ENCODE measurements around the gene TNS1. TPM values are rescaled to one million over a fixed set of nuclear protein-coding genes. Genes with fewer than 3 reads are reported as not detected.
"Not testable (repeated sequence)": the region's sequence is repeated elsewhere in the genome, so short reads cannot be mapped to it uniquely, and the experiment has no call there.

Gene TNS1
- total RNA-seq, 2 donors from 2014 or later = 27.8 to 149 TPM

DNA sequence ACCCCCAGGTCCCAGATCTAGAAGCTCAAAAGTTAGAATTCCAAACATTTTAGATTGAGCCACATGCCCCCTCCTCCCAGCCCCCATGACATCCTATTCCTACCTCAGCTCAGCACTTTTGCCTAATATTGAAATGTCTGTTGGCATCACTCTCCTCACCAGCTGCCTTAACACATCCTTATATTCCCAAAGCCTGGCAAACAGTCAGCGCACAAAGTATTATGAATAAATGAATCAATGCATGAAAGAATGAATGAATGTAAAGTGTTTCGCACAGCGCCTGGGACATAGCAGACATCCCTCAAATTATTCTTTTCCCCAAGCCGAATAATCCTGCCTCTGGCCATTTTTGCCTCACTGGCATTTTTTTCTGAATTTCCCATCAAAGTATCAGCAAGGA, 175.8 kb downstream of the TNS1 start:
- intact Hi-C loops (cut with DNase I, micrococcal nuclease) = no loop called here
- ATAC-seq (no peak), DNase-seq (no peak)

DNA sequence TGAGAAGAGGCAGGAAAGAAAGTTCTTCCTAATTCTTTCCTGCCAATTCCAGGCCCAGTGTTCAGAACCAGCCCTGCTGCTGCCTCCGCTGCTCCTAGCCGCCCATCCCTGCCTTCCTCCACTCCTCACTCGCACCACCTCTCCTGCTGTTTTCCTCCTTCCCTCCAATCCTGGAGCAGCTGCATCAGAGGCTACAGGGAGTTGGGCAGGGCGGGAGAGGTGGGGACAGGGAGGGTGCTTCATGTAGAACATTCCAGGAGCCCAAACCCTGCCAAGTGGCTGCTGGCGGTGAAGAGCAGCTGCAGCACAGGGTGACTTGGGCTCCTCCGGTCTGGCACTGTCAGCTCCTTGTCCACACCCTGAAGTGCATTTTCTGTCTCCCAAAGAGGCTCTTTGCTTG, 176.3 kb downstream of the TNS1 start:
- ATAC-seq (peak; percentile 50), DNase-seq (no peak)
- intact Hi-C loops (cut with DNase I, micrococcal nuclease) = no loop called here

DNA sequence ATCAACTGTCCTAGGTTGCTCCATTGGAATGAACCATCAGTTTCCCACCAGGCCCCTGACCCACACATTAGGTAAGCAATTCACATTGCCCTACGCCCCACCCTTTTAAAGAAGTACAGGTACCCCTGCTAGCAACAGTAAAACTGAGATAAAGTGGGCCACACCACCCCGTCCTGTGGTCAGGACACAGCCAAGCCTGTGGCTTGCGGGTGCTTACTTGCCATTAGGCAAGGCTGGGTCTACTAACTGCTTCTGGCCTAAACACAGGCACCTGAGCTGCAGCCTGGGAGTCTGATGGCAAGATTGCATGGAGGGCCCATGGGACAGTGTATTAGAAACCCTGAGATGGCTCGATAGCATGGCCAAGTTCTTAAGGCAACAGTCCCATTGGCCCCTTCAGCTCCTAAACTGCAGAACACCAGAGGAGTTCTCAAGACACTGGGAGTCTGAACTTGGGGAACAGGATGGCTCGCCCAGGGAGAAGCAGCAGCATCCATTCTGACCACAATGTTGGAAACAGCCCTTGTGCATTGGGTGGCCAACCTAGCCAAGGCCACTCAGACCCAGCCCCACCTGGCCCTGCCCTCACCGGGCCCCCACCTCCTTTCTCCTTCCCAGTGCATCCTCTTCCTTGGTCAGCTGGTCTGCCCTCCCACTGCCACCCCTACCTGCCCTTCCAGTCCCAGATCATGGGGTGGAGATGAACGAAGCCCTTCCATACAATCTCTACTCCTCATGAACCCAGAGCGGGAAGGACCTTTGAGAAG, 177.1 kb downstream of the TNS1 start:
- ATAC-seq (no peak), DNase-seq (no peak)
- intact Hi-C loops (cut with DNase I, micrococcal nuclease) = no loop called here

DNA sequence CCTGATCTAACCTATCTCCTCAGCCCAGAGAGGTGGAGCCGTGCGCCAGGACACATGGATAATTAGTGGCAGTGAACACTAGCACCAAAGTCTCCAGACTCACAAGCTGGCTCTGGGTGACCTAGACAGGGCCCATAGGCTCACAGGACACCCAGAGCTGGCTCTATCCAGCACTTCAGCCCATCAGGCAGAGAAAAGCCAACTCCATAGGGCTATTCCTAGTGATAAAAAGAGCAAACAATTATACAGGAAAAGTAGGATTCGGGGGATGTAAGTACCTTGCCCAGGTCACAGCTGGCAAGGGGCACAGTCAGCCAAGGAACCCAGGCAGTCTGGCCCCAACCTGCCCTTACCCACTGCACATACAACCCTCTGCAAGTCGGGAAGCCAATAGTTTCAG, 178.6 kb downstream of the TNS1 start:
- DNase-seq (no peak), ATAC-seq (no peak)
- intact Hi-C loops (cut with DNase I, micrococcal nuclease) = no loop called here

DNA sequence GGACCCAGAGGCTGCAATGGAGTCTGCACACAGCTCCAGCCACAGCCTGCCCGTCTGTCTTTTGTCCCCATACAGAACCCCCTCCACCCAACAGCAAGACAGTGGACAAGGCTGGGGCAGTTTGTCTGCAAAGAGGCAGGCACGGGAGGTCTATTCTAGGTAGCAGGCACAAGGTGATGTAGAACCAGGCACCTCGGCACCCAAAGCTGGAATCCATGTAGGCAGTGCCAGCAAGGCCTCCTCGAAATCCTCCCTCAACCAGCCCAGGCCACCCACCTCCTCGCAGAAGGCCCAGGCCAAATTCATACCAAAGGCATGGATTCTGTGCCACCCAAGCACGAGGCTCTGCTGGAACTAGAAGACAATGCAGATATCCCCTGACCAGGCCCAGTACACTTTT, 179.2 kb downstream of the TNS1 start:
- ATAC-seq = no peak
- intact Hi-C loops (cut with DNase I, micrococcal nuclease) = no loop called here
- no peak for DNase-seq

GRCh38 chr2:217822296-217823252, 180.2 kb downstream of the TNS1 start:
- ATAC-seq (no peak), DNase-seq (no peak)
- intact Hi-C loops (cut with DNase I, micrococcal nuclease) = no loop called here

- intact Hi-C loops (cut with DNase I, micrococcal nuclease) = no loop called here
- ATAC-seq (no peak), DNase-seq (no peak)
Observed at GRCh38 chr2:217821536-217822147, 181.2 kb downstream of the TNS1 start.

GRCh38 chr2:217820904-217821303, 181.9 kb downstream of the TNS1 start:
- intact Hi-C loops (cut with DNase I, micrococcal nuclease) = no loop called here
- DNase-seq = no peak
- ATAC-seq = no peak

DNA sequence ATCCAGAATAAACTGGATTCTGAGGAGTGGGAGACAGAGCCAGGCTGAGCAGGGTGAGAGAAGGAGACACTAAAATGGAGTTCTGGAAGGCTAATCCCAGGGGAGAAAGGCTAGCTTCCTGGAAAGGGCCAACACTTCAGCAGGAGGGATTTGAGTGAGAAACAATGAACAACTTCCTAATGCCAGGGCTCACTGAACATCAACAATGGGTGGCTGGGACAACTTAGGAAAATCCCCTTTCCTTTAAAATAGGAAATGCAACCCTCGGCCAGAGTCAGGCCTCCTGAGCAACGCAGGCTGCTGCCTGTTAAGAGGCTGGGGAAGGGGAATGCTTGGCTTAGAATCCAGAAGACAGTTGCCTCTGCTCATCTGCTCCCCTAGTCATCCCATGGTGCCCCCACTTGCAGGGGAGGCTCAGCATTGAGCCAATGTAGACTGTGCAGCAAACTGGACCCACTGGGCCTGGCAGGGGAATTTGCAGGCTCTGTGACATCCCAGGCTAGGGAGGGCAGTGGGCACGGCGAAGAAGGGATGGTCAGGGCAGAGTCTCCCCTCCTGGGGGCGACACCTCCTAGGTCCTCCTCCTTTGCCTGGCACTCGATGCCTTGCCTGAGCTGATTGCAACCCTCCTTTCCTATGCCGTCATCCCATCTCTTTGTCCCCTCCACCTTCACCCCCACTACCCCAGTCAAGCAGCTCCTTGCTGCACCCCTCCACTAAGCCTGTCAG, 182.5 kb downstream of the TNS1 start:
- DNase-seq = no peak
- intact Hi-C loops (cut with DNase I, micrococcal nuclease) = no loop called here
- no peak for ATAC-seq

DNA sequence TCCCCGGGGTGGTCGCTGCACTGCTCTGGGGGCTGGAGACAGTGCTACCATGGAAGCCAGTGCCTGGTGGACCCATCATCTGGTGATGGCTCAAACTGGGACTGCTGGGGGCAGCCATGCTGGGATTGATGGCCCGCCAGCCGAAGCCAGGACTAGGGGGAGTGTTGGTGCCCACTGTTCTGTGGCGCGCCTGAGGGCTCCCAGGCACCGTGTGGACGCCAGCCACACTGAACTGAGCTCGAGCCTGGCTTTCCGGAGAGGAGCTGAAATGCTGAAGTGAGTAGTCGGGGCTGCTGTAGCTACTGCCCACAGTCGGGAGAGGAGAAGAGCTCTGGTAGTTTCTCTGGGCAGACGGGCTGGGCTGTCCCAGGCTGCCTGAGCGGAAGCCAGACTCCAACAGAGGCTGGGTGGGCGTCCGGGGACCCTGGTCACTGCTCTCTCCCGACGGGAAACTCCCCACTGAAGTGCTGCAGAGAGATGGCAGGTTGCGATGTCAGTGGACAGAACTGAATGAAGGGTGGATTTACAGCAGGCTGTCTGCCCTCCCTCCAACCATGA, 184.4 kb downstream of the TNS1 start:
- no peak for ATAC-seq
- intact Hi-C loops (cut with DNase I, micrococcal nuclease) = no loop called here
- DNase-seq = no peak

DNA sequence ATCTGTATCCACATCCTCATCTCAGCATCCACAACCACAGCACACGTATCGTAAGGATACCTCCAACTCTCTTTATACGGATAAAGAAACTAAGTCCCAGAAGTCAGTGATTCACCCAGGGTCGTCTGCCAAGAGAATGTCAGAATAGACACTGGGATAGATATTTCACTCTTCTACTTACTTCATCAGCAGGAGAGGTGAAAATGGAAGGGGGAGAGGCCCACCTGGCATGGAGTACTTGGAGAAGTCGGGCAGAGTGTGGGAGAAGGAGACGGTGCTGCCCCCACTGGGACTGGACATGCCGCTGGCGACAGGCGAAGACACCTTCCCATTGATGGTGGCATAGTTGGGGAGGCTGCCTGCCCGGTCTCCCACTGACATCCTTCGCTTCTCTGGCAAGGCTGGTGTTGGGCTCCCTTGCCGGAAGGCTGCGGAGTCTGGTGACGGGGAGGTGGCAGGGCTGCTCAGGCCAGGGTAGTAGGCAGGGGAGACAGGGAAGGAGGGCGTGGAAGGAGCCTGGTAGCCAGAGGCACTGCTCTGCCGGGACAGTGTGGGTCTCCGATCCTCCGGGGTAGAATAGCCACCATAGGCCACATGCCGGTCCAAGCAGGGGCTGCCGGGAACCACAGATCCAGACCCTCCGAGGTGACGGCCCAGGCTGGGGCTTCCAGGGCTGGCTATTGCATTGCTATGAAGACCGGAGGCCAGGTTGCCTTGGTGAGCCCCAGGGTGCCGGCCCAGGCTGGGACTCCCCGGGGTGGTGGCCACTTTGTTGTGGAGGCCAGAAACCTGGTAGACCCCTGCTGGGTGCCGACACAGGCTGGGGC, 185.1 kb downstream of the TNS1 start:
- DNase-seq (no peak), ATAC-seq (no peak)
- intact Hi-C loops (cut with DNase I, micrococcal nuclease) = no loop called here

DNA sequence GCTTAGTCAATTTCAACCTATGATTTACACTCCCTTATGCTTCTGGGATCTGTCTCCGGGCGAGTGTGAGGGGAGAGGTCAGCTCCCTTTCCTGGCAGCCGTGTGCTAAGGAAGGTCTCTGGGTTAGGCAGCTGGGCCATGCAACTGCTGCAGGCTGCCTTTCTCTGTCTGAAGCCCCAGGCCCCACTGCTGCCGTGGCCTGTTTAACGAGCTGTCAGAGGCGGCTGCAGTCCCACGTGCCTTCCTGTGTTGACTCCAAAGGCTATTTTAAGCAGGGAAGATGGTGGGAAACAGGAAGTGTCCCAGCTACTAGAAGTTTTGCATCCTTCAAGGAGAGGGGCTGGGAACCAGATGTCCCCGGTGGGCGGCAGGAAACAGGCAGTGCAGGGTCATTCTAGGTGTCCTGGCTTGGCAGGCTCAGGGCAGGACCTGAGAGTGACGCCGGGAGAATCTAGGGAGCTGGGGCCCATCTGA, 186.4 kb downstream of the TNS1 start:
- peak in 1 of 2 donors; percentile 49 for DNase-seq
- ATAC-seq = peak; percentile 24
- intact Hi-C loops (cut with DNase I, micrococcal nuclease) = no loop called here

- intact Hi-C loops (cut with DNase I, micrococcal nuclease) = no loop called here
- ATAC-seq (peak; percentile 52), DNase-seq (no peak)
Observed at GRCh38 chr2:217813828-217814227, 189.0 kb downstream of the TNS1 start.

DNA sequence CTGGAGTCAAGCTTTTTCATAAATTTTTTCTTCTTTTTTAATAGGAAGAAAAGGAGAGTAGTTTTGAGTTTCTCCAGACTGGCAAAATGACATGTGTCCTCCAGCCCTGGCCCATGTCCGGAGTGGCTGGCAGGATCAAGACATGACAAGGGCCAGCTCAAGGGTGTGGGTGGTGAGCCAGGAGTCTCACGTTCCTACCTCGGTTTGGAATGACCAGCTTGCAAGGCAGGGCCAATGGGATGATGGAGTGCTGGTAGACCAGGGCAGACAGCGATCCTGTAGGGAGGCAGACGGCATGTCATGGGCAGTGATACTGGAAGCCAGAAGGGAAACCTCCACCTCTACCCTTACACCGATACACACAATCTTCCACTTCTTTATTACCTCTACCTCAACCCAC, 190.6 kb downstream of the TNS1 start:
- ATAC-seq = no peak
- DNase-seq = no peak
- intact Hi-C loops (cut with DNase I, micrococcal nuclease) = no loop called here

DNA sequence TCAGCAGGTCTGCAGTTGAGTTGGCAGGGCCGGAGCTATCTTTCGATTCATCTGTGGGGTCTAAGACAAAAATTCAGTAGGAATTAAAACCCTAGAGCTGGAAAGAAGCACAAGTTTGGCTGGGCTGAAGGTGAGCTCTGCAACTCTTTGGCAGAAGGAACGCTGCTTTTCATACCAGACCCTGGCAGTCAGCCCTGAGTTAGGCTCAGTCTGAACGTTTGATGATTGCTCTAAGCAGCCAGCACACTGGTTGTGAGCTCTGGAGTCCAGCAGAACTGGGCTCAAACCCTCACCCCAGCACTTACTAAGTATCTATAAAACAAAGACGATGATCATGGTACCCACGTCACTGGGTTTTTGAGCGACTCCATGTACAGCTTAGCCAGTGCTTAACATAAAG, 192.5 kb downstream of the TNS1 start:
- intact Hi-C loops (cut with DNase I, micrococcal nuclease) = no loop called here
- ATAC-seq (no peak), DNase-seq (no peak)

DNA sequence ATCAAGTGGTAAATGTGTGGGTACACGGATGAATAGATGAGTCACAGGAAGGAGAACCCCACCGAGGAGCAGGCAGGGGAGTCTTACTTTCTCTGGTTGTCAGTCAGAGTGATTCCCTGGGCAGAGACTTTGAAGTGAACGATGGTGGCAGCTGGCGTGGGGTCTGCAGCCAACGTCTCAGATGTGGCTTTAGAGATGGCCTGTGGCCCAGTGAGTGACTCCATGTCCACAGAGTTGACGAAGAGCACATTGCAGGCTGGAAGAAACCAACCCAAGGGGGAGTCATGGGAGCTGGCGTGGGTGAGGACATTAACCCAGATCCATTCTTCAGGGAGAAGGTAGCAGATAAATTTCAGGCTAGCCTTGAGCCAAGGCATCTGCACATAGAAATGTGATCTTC, 193.1 kb downstream of the TNS1 start:
- intact Hi-C loops (cut with DNase I, micrococcal nuclease) = no loop called here
- DNase-seq = no peak
- ATAC-seq = no peak

DNA sequence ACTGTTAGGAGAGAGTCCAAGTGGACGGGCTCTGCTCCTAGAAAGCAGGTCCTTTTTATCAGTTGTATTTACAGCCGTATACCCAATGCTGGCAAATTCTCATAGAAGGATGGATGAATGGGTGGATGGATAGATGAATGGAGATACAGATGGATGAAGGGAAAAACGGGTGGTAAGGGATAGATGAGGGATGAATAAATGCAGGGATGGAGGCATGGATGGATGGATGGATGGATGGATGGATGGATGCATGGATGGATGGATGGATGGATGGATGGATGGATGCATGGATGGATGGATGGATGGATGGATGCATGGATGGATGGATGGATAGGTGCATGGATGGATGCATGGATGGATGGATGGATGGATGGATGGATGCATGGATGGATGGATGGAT, 193.8 kb downstream of the TNS1 start:
- intact Hi-C loops (cut with DNase I, micrococcal nuclease); DNase-seq; ATAC-seq: not testable (repeated sequence)

DNA sequence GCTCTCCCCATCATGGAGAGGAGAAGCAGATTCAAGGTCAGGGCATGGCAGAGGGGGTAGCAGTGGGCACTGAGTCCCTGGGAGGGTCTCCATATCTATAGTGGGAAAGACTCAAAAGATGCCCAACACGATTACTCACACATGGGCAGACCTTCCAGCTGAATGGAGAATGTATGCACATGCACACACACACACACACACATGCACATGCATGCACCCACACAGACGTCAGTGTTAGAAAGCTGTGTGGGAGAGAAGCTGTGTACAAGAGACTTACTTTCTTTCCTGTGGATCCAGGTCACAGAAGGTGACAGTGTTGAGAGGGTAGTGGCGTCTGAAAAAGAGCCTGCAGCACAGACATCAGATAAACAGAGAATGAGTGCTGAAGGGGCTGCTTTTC, 194.5 kb downstream of the TNS1 start:
- no peak for DNase-seq
- intact Hi-C loops (cut with DNase I, micrococcal nuclease) = no loop called here
- ATAC-seq = no peak
